ENCODE results near the gene MPHOSPH6.
"Not testable (repeated sequence)": the region's sequence is repeated elsewhere in the genome, so short reads cannot be mapped to it uniquely, and the experiment has no call there.

Gene MPHOSPH6

DNA sequence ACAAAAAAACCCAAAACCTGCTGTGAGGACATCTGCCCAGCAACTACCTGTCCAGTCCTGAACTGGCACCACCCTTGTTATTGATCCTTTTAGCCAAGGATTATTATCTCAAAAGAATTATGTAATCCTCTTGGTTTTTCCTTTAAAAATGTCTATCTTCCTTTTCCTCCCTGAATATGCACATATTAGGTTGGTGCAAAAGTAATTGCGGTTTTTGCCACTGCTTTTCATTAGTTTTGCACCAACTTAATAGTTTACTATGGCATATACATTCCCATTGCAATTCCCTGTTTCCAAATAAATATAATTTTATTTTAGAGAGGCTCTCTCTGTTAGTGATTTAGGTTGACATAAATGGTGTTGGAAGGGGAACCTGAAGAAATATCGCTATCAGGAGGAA, 51.3 kb downstream of the MPHOSPH6 start:
- DNase-seq (ENCODE audit: low spot score): no peak

DNA sequence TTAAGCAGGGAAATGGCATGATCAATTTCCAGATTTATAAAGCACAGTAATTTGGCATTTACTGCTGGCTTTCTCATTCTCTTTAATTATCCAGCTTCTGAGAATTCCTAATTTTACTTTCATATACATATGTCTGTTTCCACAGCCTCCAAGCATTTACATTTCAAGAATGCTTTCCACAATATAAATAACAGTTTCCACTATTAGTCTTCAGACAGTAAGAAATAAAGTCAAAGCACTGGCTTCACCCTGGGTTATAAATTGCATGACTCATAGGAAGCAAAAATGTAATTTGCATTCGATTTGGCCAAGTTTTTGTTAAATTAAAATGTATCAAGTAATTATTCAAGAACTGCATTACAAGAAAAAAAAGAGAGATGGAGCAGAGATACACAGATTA, 53.5 kb downstream of the MPHOSPH6 start:
- DNase-seq (ENCODE audit: low spot score): no peak

DNA sequence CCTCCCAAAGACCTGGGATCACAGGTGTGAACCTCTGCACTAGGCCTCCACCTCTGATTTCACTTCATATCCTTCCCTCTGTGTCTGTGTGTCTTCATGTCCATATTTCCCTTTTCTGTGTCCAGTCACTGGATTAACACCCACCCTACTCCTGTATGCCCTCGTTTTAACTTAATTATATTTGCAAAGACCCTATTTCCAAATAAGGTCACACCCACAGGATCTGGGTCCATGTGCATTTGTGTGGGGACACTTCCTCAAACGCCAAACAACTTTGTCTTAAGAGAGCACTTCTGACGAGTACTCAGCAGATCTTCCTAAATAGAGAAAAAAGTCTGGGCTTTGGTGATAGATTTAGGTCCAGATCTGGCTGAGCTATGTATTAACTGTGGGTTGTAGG, 56.3 kb downstream of the MPHOSPH6 start:
- DNase-seq (ENCODE audit: low spot score): no peak

DNA sequence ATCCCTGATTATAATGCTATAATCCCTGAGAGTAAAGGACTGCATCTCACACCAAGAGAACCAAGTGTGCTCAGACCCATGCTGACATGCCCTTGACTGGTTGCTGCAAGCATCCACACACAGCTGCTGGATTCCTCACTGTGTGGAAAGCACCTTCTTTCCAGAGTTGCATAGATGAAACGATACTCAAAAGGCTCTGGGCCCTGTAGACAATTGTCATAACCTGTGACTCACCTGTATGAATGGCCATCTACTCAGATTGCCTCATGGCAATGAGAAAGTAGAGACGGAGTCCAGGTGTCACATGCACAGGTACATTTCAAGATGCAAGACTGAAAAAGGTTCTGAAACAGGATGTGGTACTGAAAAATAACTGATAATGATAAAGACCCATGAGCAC, 58.1 kb downstream of the MPHOSPH6 start:
- no peak for DNase-seq (ENCODE audit: low spot score)

DNA sequence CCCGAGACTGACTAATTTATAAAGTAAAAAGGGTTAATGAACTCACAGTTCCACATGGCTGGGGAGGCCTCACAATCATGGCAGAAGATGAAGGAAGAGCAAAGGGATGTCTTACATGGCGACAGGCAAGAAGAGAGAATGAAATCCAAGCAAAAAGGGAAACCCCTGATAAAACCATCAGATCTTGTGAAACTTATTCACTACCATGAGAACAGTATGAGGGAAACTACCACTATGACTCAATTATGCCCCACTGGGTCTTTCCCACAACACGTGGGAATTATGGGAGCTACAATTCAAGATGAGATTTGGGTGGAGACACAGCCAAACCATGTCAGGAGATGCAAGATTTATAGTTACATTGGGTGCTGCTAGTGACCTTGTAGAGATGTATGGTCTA, 60.8 kb downstream of the MPHOSPH6 start:
- not testable (repeated sequence) for DNase-seq (ENCODE audit: low spot score)

DNA sequence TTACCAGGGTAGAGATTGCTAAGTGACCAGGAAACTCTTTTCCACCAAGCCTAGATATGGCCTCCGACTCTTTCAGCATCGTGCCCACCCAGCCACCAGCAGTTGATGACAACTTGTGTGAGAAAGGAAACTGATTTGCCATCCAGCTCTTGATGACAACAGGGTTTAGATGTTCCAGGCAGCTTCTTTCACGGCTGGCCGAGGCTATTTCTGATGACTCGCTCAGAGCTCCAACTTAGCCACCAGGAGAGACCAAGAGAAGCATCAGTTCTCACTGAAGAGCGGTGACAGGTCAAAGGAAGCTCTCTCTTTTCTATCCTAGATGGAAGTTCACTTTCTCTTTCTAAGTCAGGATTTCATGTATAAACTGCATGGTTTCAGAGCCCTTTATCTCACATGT, 61.2 kb downstream of the MPHOSPH6 start:
- DNase-seq (ENCODE audit: low spot score): no peak

DNA sequence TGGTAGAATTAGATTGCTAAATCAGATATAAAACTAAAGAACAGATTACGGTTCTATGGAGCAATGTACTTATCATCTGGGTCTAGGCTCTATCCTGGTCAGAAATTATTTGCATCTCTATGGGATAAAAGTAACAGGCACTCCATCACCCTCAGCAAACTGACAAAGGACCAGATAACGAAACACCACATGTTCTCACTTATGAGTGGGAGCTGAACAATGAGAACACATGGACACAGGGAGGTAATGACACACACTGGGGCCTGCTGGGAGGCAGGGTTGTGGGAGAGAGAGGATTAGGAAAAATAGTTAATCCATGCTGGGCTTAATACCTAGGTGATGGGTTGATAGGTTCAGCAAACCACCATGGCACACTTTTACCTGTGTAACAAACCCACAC, 61.9 kb downstream of the MPHOSPH6 start:
- no peak for DNase-seq (ENCODE audit: low spot score)

DNA sequence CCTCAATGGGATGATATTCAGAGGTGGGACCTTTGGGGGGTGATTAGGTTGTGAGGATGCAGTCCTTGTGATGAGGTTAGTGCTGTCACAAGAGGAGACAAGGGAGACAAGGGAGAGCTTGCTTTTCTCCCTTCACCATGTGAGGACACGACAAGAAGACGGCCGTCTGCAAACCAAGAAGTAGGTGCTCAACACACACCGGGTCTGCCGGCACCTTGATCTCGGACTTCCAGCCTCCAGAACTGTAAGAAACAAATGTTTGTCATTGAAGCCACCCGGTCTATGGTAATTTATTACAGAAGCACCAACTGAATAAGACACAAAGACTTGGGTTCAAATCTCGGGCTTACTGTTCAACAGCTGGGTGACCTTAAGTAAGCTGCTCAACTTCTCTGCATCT, 64.9 kb downstream of the MPHOSPH6 start:
- no peak for DNase-seq (ENCODE audit: low spot score)

Measured in kidney capillary endothelial cell (primary cell).